ENCODE data around the gene PEX11B.
"Not testable (repeated sequence)": the region's sequence is repeated elsewhere in the genome, so short reads cannot be mapped to it uniquely, and the experiment has no call there.

The PEX11B gene

GRCh38 chr1:145951526-145951925 lies 33.0 kb upstream of the PEX11B start:
- no peak for DNase-seq

GRCh38 chr1:145949219-145949618 lies 30.7 kb upstream of the PEX11B start:
- DNase-seq = peak; percentile 26

- no peak for DNase-seq
Observed at GRCh38 chr1:145947551-145947950, 29.0 kb upstream of the PEX11B start.

GRCh38 chr1:145946477-145946986 lies 28.0 kb upstream of the PEX11B start:
- no peak for DNase-seq

- no peak for DNase-seq
Observed at GRCh38 chr1:145944532-145944931, 26.0 kb upstream of the PEX11B start.

- no peak for DNase-seq
Observed at GRCh38 chr1:145942871-145943270, 24.4 kb upstream of the PEX11B start.

- no peak for DNase-seq
Observed at GRCh38 chr1:145942405-145942804, 23.9 kb upstream of the PEX11B start.

GRCh38 chr1:145937436-145937835 lies 18.9 kb upstream of the PEX11B start:
- DNase-seq = no peak

GRCh38 chr1:145936247-145936646 lies 17.7 kb upstream of the PEX11B start:
- DNase-seq = no peak

GRCh38 chr1:145935708-145936107 lies 17.2 kb upstream of the PEX11B start:
- DNase-seq = no peak

GRCh38 chr1:145932522-145933009 lies 14.0 kb upstream of the PEX11B start:
- DNase-seq = not testable (repeated sequence)

- no peak for DNase-seq
Observed at GRCh38 chr1:145927916-145928643, 9.6 kb upstream of the PEX11B start.

GRCh38 chr1:145927063-145927886 lies 8.8 kb upstream of the PEX11B start, which contains the start of gene RBM8A:
TSS of gene RBM8A (minus strand) at chr1:145927484. CDS start at chr1:145927426, 58 bp downstream.
- DNase-seq = peak; percentile 98

GRCh38 chr1:145926686-145927062 lies 8.2 kb upstream of the PEX11B start:
- DNase-seq = peak; percentile 5

GRCh38 chr1:145922266-145922665 lies 3.7 kb upstream of the PEX11B start:
- DNase-seq = peak; percentile 31

- not testable (repeated sequence) for DNase-seq
Observed at GRCh38 chr1:145920297-145920696, 1.8 kb upstream of the PEX11B start.

- peak; percentile 5 for DNase-seq
Observed at GRCh38 chr1:145918992-145919939, 749 bp upstream of the PEX11B start.

GRCh38 chr1:145917595-145917994 lies 922 bp downstream of the PEX11B start:
- DNase-seq = no peak

GRCh38 chr1:145916745-145917144 lies 1.8 kb downstream of the PEX11B start:
- DNase-seq = no peak

GRCh38 chr1:145912128-145912641 lies 6.3 kb downstream of the PEX11B start:
- no peak for DNase-seq

GRCh38 chr1:145908653-145909052 lies 9.9 kb downstream of the PEX11B start:
- peak; percentile 56 for DNase-seq
